Measurements from ENCODE around the gene CLDN20.
"Not testable (repeated sequence)": the region's sequence is repeated elsewhere in the genome, so short reads cannot be mapped to it uniquely, and the experiment has no call there.

GRCh38 chr6:155268088-155268867 lies 4.5 kb downstream of the CLDN20 start:
- TF ChIP-seq RNF2 (IDR thresholded peaks at IDR 0.05; ENCODE audit: borderline replicate concordance, low read depth, low read length, missing control alignments, poor library complexity, severe bottlenecking); EZH2 (IDR thresholded peaks at IDR 0.05; ENCODE audit: low read depth, low read length, severe bottlenecking); EGR1 (IDR thresholded peaks at IDR 0.05; ENCODE audit: borderline replicate concordance, low read depth, low read length): not testable (repeated sequence)

Measured in H1 (cell line).